Fibroblast of lung (primary cell): ENCODE results near the gene MATK. TPM values are rescaled to one million over a fixed set of nuclear protein-coding genes. Genes with fewer than 3 reads are reported as not detected.

Source experiments
- DNase-seq, 2 donors: peaks; one replicate each; pipeline versions ENCODE4 v3.0.0 to v3.0.0-alpha.2; 2010; ENCODE audit warnings: low read depth in 2 of 2
- H2AFZ ChIP-seq: 2 replicates; pipeline ENCODE4 v1.5.1; 2012; ENCODE audit warnings: low read length, control low read depth, inconsistent platforms
- H3K27ac ChIP-seq: 2 replicates; pipeline ENCODE4 v1.5.1; 2011; ENCODE audit warnings: low read length, control low read depth; ENCODE audit not compliant: insufficient read depth
- H3K27me3 ChIP-seq: 2 replicates; pipeline ENCODE4 v1.5.1; 2011; ENCODE audit warnings: mild to moderate bottlenecking, low read length; ENCODE audit not compliant: control insufficient read depth, insufficient read depth
- H3K36me3 ChIP-seq: 2 replicates; pipeline ENCODE4 v1.5.1; 2011; ENCODE audit warnings: low read length; ENCODE audit not compliant: control insufficient read depth, insufficient read depth
- H3K4me1 ChIP-seq: 2 replicates; pipeline ENCODE4 v1.5.1; 2011; ENCODE audit warnings: low read length; ENCODE audit not compliant: control insufficient read depth, insufficient read depth; ENCODE audit errors: extremely low read depth
- H3K4me2 ChIP-seq: 2 replicates; pipeline ENCODE4 v1.5.1; 2011; ENCODE audit warnings: low read length, control low read depth; ENCODE audit not compliant: insufficient read depth; ENCODE audit errors: extremely low read depth
- H3K4me3 ChIP-seq, 4 experiments: fragments of 200-600 bp in 1 of 4; sonication (generic) in 1 of 4; replicated peaks in 1 of 4; 2 replicates each; pipeline ENCODE4 v1.5.1; 2011 to 2016; ENCODE audit warnings: low read length in 4 of 4, low read depth in 3 of 4, mild to moderate bottlenecking in 3 of 4, control low read depth in 2 of 4, inconsistent platforms in 1 of 4, mixed read lengths in 1 of 4; ENCODE audit not compliant: insufficient read depth in 1 of 4; ENCODE audit errors: control extremely low read depth in 1 of 4
- H3K79me2 ChIP-seq: 2 replicates; pipeline ENCODE4 v1.5.1; 2012; ENCODE audit warnings: mild to moderate bottlenecking, low read length, inconsistent platforms; ENCODE audit not compliant: control insufficient read depth, insufficient read depth
- H3K9ac ChIP-seq: 2 replicates; pipeline ENCODE4 v1.5.1; 2011; ENCODE audit warnings: mild to moderate bottlenecking, low read length, control low read depth; ENCODE audit not compliant: insufficient read depth
- H3K9me3 ChIP-seq: 2 replicates; pipeline ENCODE4 v1.5.1; 2012; ENCODE audit warnings: low read depth, low read length; ENCODE audit not compliant: control insufficient read depth, insufficient read depth
- H4K20me1 ChIP-seq: 2 replicates; pipeline ENCODE4 v1.5.1; 2011; ENCODE audit warnings: low read length; ENCODE audit not compliant: control insufficient read depth, insufficient read depth; ENCODE audit errors: extremely low read depth
- CTCF ChIP-seq, 2 donors: IDR thresholded peaks in 1 of 2; conservative IDR thresholded peaks in 1 of 2; 1 replicate in 1 of 2; 2 replicates in 1 of 2; pipeline ENCODE4 v1.5.1; 2011 to 2012; ENCODE audit warnings: low read length in 2 of 2, control low read depth in 1 of 2, inconsistent platforms in 1 of 2, low read depth in 1 of 2, mild to moderate bottlenecking in 1 of 2
- EZH2 ChIP-seq: IDR thresholded peaks from 2 replicates; pipeline ENCODE4 v1.5.1; 2012; ENCODE audit warnings: low read length, control low read depth, mild to moderate bottlenecking; ENCODE audit errors: missing control alignments
- polyA plus RNA-seq, 2 donors: library from polyadenylated mRNA; depleted of rRNA in 1 of 2; stranded (reverse) in 1 of 2; unstranded in 1 of 2; fragments of >200 nt; gene quantifications; 2 replicates each; pipeline ENCODE4 v1.2.1, GENCODE V29; 2011 to 2012; ENCODE audit warnings: missing spikeins in 1 of 2
- total RNA-seq: library from RNA; depleted of rRNA; stranded (reverse); fragments of >200 nt; gene quantifications from 2 replicates; pipeline ENCODE4 v1.2.1, GENCODE V29; 2014

MATK gene
- total and polyA plus RNA-seq, 2 donors (not counting 1 experiment from before 2014, with no cell fraction given): under 0.01 TPM; not detected in 1

GRCh38 chr19:3814648-3815047, 28.5 kb upstream of the MATK start:
- Histone ChIP-seq H3K4me2 (no peak overlapping the region), H3K79me2 (no peaks in the 10 kb centered on the region), H2AFZ (no peak overlapping the region), H3K27me3 (no peaks in the 10 kb centered on the region), H3K9ac (no peak overlapping the region), H3K4me3 (no peak overlapping the region), H3K27ac (no peak overlapping the region), H3K4me1 (no peaks in the 10 kb centered on the region), H3K36me3 (no peaks in the 10 kb centered on the region), H4K20me1 (no peaks in the 10 kb centered on the region), H3K9me3 (no peaks in the 10 kb centered on the region)
- TF ChIP-seq EZH2: no peak
- no peak for TF ChIP-seq CTCF (conservative IDR thresholded peaks at IDR 0.05 in 1 of 2, IDR thresholded peaks at IDR 0.05 in 1 of 2; ENCODE audit: low read depth in 1 of 2, low read length in 2 of 2)
- no peak for DNase-seq

- H3K79me2 ChIP-seq: no peaks in the 10 kb centered on the region
- H3K36me3 ChIP-seq: no peaks in the 10 kb centered on the region
- H3K4me2 ChIP-seq: no peak overlapping the region
- TF ChIP-seq CTCF (conservative IDR thresholded peaks at IDR 0.05 in 1 of 2, IDR thresholded peaks at IDR 0.05 in 1 of 2; ENCODE audit: low read depth in 1 of 2, low read length in 2 of 2) (no peak), EZH2 (no peak)
- no peak overlapping the region for H2AFZ ChIP-seq
- no peak overlapping the region for H3K4me3 ChIP-seq
- no peak overlapping the region for H3K9ac ChIP-seq
- no peaks in the 10 kb centered on the region for H4K20me1 ChIP-seq
- no peaks in the 10 kb centered on the region for H3K27me3 ChIP-seq
- DNase-seq: no peak
- H3K4me1 ChIP-seq: no peaks in the 10 kb centered on the region
- no peak overlapping the region for H3K27ac ChIP-seq
- no peaks in the 10 kb centered on the region for H3K9me3 ChIP-seq
Measured at GRCh38 chr19:3813473-3814392, 27.6 kb upstream of the MATK start.

GRCh38 chr19:3810708-3811355, 24.7 kb upstream of the MATK start:
- no peaks in the 10 kb centered on the region for H3K79me2 ChIP-seq
- peaks cover 3% of the 10 kb centered on the region for H3K9me3 ChIP-seq
- DNase-seq: no peak
- H3K27me3 ChIP-seq: no peaks in the 10 kb centered on the region
- no peak overlapping the region for H3K9ac ChIP-seq
- no peaks in the 10 kb centered on the region for H4K20me1 ChIP-seq
- H3K4me3 ChIP-seq: no peak overlapping the region
- TF ChIP-seq EZH2 (no peak), CTCF (conservative IDR thresholded peaks at IDR 0.05 in 1 of 2, IDR thresholded peaks at IDR 0.05 in 1 of 2; ENCODE audit: low read depth in 1 of 2, low read length in 2 of 2) (no peak)
- H3K4me1 ChIP-seq: no peaks in the 10 kb centered on the region
- no peak overlapping the region for H2AFZ ChIP-seq
- no peaks in the 10 kb centered on the region for H3K36me3 ChIP-seq
- H3K27ac ChIP-seq: no peak overlapping the region
- H3K4me2 ChIP-seq: no peak overlapping the region
